ENCODE measurements around the gene AK2. TPM values are rescaled to one million over a fixed set of nuclear protein-coding genes. Genes with fewer than 3 reads are reported as not detected.

The AK2 gene
- total RNA-seq, 2 donors from 2014 or later, result 114 to 118 TPM

GRCh38 chr1:33045246-33045645 lies 8.6 kb upstream of the AK2 start:
- Histone ChIP-seq H3K36me3 (ENCODE audit: control insufficient read depth, insufficient read depth, low read length) (no peaks in the 10 kb centered on the region), H3K9me3 (ENCODE audit: control insufficient read depth, low read length) (peaks cover 2% of the 10 kb centered on the region), H3K4me3 (ENCODE audit: low read length) (no peak overlapping the region), H3K4me1 (ENCODE audit: control insufficient read depth, insufficient read depth, low read length) (no peaks in the 10 kb centered on the region), H3K9ac (ENCODE audit: extremely low read depth, low read length, poor library complexity, severe bottlenecking) (no peak overlapping the region), H3K27ac (ENCODE audit: low read depth, low read length) (no peak overlapping the region), H3K27me3 (ENCODE audit: control insufficient read depth, insufficient read depth, low read length, poor library complexity, severe bottlenecking) (no peaks in the 10 kb centered on the region)
- peaks cover 4% of the 10 kb centered on the region for H3K4me1 Mint-ChIP-seq
- H3K4me3 Mint-ChIP-seq, result no peak overlapping the region
- WGBS, 2 experiments (ENCODE audit: insufficient coverage in 1 of 2, insufficient read length in 1 of 2), result 82 to 86% methylated on average over 2 of the region's 2 CpGs
- no peaks in the 10 kb centered on the region for H3K27me3 Mint-ChIP-seq (ENCODE audit: insufficient read depth)
- H3K27ac Mint-ChIP-seq, result no peak overlapping the region
- peak; percentile 50 for DNase-seq
- no peaks in the 10 kb centered on the region for H3K36me3 Mint-ChIP-seq (ENCODE audit: low read depth)
- peaks cover 7% of the 10 kb centered on the region for H3K9me3 Mint-ChIP-seq
- no peak for TF ChIP-seq CTCF (conservative IDR thresholded peaks at IDR 0.05)

DNA sequence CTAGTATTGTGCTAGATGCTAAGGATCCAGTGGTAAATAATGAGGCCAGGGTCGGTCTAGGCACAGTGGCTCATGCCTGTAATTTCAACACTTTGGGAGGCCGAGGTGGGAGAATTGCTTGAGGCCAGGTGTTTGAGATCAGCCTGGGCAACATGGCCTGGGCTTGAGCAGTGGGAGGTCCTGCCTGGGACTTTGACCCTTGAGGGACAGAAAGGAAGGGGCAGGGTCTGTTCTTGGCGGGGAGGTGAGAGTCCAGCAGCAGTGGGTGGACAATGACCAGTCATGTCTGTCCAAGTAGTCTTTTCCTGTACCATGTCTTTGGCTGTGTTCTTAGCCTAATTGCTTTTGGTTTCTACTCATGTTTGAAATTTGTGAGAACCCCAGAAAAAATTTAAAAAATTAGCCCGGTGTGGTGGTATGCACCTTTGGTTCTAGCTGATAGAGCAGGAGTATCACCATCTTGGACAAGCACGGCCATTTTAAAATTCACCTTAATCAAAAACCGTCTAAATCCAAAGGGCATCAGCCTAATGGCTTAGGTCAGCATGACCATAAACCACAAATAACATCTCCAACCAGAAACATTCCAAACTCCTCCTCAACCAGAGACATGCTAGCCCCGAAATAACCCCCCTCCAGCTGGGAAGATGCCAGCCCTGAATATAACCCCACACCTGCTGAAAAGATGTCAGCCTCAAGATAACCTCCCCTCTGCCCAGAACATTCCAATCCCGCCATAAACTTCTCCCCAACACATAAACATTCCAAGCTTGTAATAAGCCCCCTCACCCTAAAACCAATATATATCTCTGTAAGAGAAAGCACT lies 6.8 kb upstream of the AK2 start:
- Mint-ChIP-seq H3K36me3 (ENCODE audit: low read depth) (no peaks in the 10 kb centered on the region), H3K4me1 (peaks cover 4% of the 10 kb centered on the region), H3K27ac (no peak overlapping the region)

DNA sequence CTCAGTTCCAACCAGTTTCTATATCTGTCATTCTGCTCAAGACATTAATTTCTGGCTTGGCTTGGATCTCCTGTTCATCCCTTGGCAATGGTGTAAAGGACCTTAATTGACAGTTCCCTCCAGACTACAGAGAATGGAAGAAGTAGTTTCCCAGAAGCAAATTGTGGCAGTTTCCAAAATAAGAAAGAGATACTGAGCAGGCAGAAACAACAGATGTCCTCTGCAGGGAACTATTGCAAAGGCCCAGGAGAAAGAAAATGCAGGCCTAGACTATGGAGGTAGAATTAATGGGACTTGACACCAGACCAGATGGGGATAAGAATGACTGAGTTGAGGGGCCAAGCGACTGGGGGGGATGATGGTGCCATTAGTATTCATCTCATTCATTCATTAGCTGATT lies 6.1 kb upstream of the AK2 start:
- H3K9me3 Mint-ChIP-seq, result no peaks in the 10 kb centered on the region
- no peak for TF ChIP-seq CTCF (conservative IDR thresholded peaks at IDR 0.05)
- Histone ChIP-seq H3K36me3 (ENCODE audit: control insufficient read depth, insufficient read depth, low read length) (no peaks in the 10 kb centered on the region), H3K27ac (ENCODE audit: low read depth, low read length) (no peak overlapping the region), H3K9me3 (ENCODE audit: control insufficient read depth, low read length) (no peaks in the 10 kb centered on the region), H3K27me3 (ENCODE audit: control insufficient read depth, insufficient read depth, low read length, poor library complexity, severe bottlenecking) (no peaks in the 10 kb centered on the region), H3K4me3 (ENCODE audit: low read length) (no peak overlapping the region), H3K4me1 (ENCODE audit: control insufficient read depth, insufficient read depth, low read length) (no peaks in the 10 kb centered on the region), H3K9ac (ENCODE audit: extremely low read depth, low read length, poor library complexity, severe bottlenecking) (no peak overlapping the region)
- H3K36me3 Mint-ChIP-seq (ENCODE audit: low read depth), result no peaks in the 10 kb centered on the region
- H3K27ac Mint-ChIP-seq, result no peak overlapping the region
- no peak overlapping the region for H3K4me3 Mint-ChIP-seq
- peaks cover 4% of the 10 kb centered on the region for H3K4me1 Mint-ChIP-seq
- 100% methylated on average over 1 of the region's 1 CpG; no CpG with 5 or more reads in 1 of the 2 experiments for WGBS, 2 experiments (ENCODE audit: insufficient coverage in 1 of 2, insufficient read length in 1 of 2)
- DNase-seq, result no peak
- H3K27me3 Mint-ChIP-seq (ENCODE audit: insufficient read depth), result peaks cover 10% of the 10 kb centered on the region

More for the DNA sequence above, 6.8 kb upstream of the AK2 start:
- Histone ChIP-seq H3K36me3 (ENCODE audit: control insufficient read depth, insufficient read depth, low read length) (no peaks in the 10 kb centered on the region), H3K4me1 (ENCODE audit: control insufficient read depth, insufficient read depth, low read length) (no peaks in the 10 kb centered on the region), H3K9ac (ENCODE audit: extremely low read depth, low read length, poor library complexity, severe bottlenecking) (no peak overlapping the region), H3K4me3 (ENCODE audit: low read length) (no peak overlapping the region), H3K27me3 (ENCODE audit: control insufficient read depth, insufficient read depth, low read length, poor library complexity, severe bottlenecking) (no peaks in the 10 kb centered on the region), H3K9me3 (ENCODE audit: control insufficient read depth, low read length) (no peaks in the 10 kb centered on the region), H3K27ac (ENCODE audit: low read depth, low read length) (no peak overlapping the region)
- H3K4me3 Mint-ChIP-seq, result no peak overlapping the region
- 87 to 91% methylated on average over 3 to 8 of the region's 8 CpGs for WGBS, 2 experiments (ENCODE audit: insufficient coverage in 1 of 2, insufficient read length in 1 of 2)
- peaks cover 7% of the 10 kb centered on the region for H3K27me3 Mint-ChIP-seq (ENCODE audit: insufficient read depth)
- TF ChIP-seq CTCF (conservative IDR thresholded peaks at IDR 0.05), result no peak
- no peaks in the 10 kb centered on the region for H3K9me3 Mint-ChIP-seq
- DNase-seq, result no peak
